Measurements from ENCODE around the gene PES1.

GRCh38 chr22:30635273-30636225 lies 43.8 kb upstream of the PES1 start, which contains the start of gene SLC35E4:
- TF ChIP-seq CTCF (IDR thresholded peaks at IDR 0.05): peak in 1 of 6 experiments; percentile 23
- TF ChIP-seq POLR2A (IDR thresholded peaks at IDR 0.05): peak in 1 of 2 donors; percentile 80
